Upper lobe of left lung (tissue), 6 donors: ENCODE measurements around the gene CKAP2L. TPM values are rescaled to one million over a fixed set of nuclear protein-coding genes. Genes with fewer than 3 reads are reported as not detected.
"Not testable (repeated sequence)": the region's sequence is repeated elsewhere in the genome, so short reads cannot be mapped to it uniquely, and the experiment has no call there.

Experiments used
- ATAC-seq, 2 donors: fragments of 200-7000 bp; cut with Tn5 transposase; one replicate each; pipeline ENCODE4 v1.9.1; 2022; ENCODE audit warnings: mild to moderate bottlenecking in 2 of 2, moderate library complexity in 2 of 2; ENCODE audit not compliant: low FRiP score in 2 of 2
- DNase-seq, 2 donors: peaks; one replicate each; pipeline ENCODE4 v3.0.0-alpha.2; 2019 to 2020
- H3K27ac ChIP-seq, 4 donors: fragments of 200-600 bp; sonication (generic); one replicate each; pipeline ENCODE4 v1.5.1; 2016 to 2019
- H3K27me3 ChIP-seq, 4 donors: fragments of 200-600 bp; sonication (generic); one replicate each; pipeline ENCODE4 v1.5.1; 2017 to 2019
- H3K36me3 ChIP-seq, 4 donors: fragments of 200-600 bp; sonication (generic); one replicate each; pipeline ENCODE4 v1.5.1; 2016 to 2019
- H3K4me1 ChIP-seq, 4 donors: fragments of 200-600 bp; sonication (generic); one replicate each; pipeline ENCODE4 v1.5.1; 2018 to 2019
- H3K4me3 ChIP-seq, 4 donors: fragments of 200-600 bp; sonication (generic); one replicate each; pipeline ENCODE4 v1.5.1; 2017 to 2019; ENCODE audit warnings: mild to moderate bottlenecking in 2 of 4, moderate library complexity in 1 of 4
- H3K9me3 ChIP-seq, 4 donors: fragments of 200-600 bp; sonication (generic); one replicate each; pipeline ENCODE4 v1.5.1; 2018 to 2019
- EP300 ChIP-seq, 4 donors: sonication (generic); formaldehyde crosslinking; IDR thresholded peaks; one replicate each; pipeline ENCODE4 v1.5.1; 2017; ENCODE audit warnings: antibody characterized with exemption in 4 of 4, control low read depth in 2 of 4
- POLR2A ChIP-seq, 4 donors: fragments of 450-650 bp; IDR thresholded peaks; one replicate each; pipeline ENCODE4 v1.5.1; 2016 to 2017; ENCODE audit warnings: antibody characterized with exemption in 4 of 4, mild to moderate bottlenecking in 2 of 4
- POLR2AphosphoS5 ChIP-seq, 2 donors: sonication (generic); formaldehyde crosslinking; IDR thresholded peaks; one replicate each; pipeline ENCODE4 v1.5.1; 2017; ENCODE audit warnings: antibody characterized with exemption in 2 of 2
- WGBS, 2 donors: methylation state at CpG; one replicate each; pipeline ENCODE4 v1.1.5; 2017 to 2018; 5-methylcytosine and 5-hydroxymethylcytosine counted together
- total RNA-seq, 6 donors: library from RNA; depleted of rRNA in 4 of 6; stranded (reverse); fragments of >200 nt in 4 of 6; gene quantifications; one replicate each; pipeline versions ENCODE4 v1.1.0 to v1.2.1, GENCODE V29; 2016 to 2021
- TF ChIP-seq, protein P1 (sequence below), 6 experiments: fragments of 450-650 bp in 4 of 6; fragments of 200-600 bp in 2 of 6; sonication (generic) in 2 of 6; IDR thresholded peaks; one replicate each; pipeline ENCODE4 v1.5.1; 2016 to 2019; ENCODE audit warnings: antibody characterized with exemption in 6 of 6
- donor health status: DM: no; HTN: no; CAD: no; lungs with moderate emphysema.
- donor health status: DM: no; HTN: yes; CAD: no; lungs with severe emphysema.

Gene CKAP2L
- total RNA-seq, 6 donors from 2014 or later = 0.49 to 2.3 (median 1.7) TPM

DNA sequence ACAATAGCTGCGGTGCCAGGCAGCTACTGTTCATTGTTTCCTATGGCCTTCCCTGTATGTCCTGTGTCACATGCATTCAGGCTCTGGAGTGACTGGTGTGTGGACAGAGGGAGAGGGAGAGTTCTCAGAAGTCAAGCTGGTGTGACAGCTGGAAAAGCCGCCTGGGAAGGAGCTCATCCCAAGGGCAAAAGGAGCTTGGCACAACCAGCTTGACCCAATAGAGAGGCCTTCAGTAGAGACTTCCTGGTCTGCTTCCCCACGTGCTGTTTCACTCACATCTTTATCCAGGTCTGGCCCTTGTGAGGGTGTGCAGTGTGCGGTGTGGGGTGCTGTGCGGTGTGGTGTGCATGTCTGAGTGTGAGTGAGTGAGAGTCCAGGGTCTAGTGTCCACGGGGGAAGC lies 54.7 kb downstream of the CKAP2L start:
- DNase-seq (no peak), ATAC-seq (no peak)
- Histone ChIP-seq H3K27ac (no peak overlapping the region), H3K36me3 (no peaks in the 10 kb centered on the region), H3K27me3 (no peaks in the 10 kb centered on the region), H3K9me3 (no peaks in the 10 kb centered on the region), H3K4me1 (peaks cover 0 to 4% (median 2%) of the 10 kb centered on the region in 4 donors), H3K4me3 (no peak overlapping the region)
- WGBS, 2 donors = 78 to 83% methylated on average over 5 to 6 of the region's 6 CpGs
- no peak for TF ChIP-seq POLR2AphosphoS5 (IDR thresholded peaks at IDR 0.05)
- TF ChIP-seq, protein P1, sequence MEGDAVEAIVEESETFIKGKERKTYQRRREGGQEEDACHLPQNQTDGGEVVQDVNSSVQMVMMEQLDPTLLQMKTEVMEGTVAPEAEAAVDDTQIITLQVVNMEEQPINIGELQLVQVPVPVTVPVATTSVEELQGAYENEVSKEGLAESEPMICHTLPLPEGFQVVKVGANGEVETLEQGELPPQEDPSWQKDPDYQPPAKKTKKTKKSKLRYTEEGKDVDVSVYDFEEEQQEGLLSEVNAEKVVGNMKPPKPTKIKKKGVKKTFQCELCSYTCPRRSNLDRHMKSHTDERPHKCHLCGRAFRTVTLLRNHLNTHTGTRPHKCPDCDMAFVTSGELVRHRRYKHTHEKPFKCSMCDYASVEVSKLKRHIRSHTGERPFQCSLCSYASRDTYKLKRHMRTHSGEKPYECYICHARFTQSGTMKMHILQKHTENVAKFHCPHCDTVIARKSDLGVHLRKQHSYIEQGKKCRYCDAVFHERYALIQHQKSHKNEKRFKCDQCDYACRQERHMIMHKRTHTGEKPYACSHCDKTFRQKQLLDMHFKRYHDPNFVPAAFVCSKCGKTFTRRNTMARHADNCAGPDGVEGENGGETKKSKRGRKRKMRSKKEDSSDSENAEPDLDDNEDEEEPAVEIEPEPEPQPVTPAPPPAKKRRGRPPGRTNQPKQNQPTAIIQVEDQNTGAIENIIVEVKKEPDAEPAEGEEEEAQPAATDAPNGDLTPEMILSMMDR (IDR thresholded peaks at IDR 0.05) = no peak
- no peak for TF ChIP-seq POLR2A (IDR thresholded peaks at IDR 0.05)
- TF ChIP-seq EP300 (IDR thresholded peaks at IDR 0.05) = no peak

DNA sequence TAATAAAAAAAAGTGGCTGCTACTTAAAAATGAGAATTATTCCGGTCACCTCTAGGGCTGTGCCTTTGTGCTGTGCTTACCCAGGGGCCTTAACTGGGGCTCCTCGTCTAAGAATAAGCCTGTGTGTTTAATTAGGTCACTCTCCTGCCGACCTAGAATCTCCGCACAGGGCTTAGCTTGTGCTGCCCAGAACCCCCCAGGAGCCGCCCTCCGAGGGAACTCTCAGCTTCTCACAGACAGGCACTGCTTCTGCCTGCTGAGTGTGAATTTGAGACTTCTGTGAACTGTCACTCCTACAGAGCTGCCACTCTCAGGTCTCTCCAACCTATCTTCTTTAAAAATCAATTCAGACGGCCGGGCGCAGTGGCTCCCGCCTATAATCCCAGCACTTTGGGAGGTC lies 55.4 kb downstream of the CKAP2L start:
- ATAC-seq (no peak), DNase-seq (no peak)
- Histone ChIP-seq H3K9me3 (no peaks in the 10 kb centered on the region), H3K4me1 (peaks cover 0 to 4% (median 2%) of the 10 kb centered on the region in 4 donors), H3K36me3 (no peaks in the 10 kb centered on the region), H3K27me3 (no peaks in the 10 kb centered on the region), H3K27ac (peak overlapping the region in 3 of 4 donors; percentile 18 to 69 (median 49)), H3K4me3 (no peak overlapping the region)
- WGBS, 2 donors = 64 to 67% methylated on average over 10 of the region's 10 CpGs
- TF ChIP-seq POLR2AphosphoS5 (IDR thresholded peaks at IDR 0.05) (no peak), POLR2A (IDR thresholded peaks at IDR 0.05) (no peak), EP300 (IDR thresholded peaks at IDR 0.05) (no peak)
- TF ChIP-seq, protein P1 (IDR thresholded peaks at IDR 0.05) = no peak

DNA sequence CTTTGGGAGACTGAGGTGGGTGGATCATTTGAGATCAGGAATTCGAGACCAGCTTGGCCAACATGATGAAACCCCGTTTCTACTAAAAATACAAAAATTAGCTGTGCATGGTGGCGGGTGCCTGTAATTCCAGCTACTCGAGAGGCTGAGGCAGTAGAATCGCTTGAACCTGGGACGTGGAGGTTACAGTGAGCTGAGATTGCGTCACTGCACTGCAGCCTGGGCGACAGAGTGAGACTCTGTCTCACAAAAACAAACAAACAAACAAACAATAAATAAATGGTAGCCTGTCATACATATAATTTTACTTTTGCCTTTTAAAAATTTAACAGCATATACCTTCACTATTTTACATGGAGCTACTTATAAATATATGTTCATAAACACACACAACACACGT lies 57.5 kb downstream of the CKAP2L start:
- not testable (repeated sequence) for ATAC-seq, H3K4me3 ChIP-seq, H3K27ac ChIP-seq, H3K36me3 ChIP-seq, H3K4me1 ChIP-seq, H3K27me3 ChIP-seq, DNase-seq, H3K9me3 ChIP-seq
- 69 to 79% methylated on average over 9 of the region's 9 CpGs for WGBS, 2 donors

DNA sequence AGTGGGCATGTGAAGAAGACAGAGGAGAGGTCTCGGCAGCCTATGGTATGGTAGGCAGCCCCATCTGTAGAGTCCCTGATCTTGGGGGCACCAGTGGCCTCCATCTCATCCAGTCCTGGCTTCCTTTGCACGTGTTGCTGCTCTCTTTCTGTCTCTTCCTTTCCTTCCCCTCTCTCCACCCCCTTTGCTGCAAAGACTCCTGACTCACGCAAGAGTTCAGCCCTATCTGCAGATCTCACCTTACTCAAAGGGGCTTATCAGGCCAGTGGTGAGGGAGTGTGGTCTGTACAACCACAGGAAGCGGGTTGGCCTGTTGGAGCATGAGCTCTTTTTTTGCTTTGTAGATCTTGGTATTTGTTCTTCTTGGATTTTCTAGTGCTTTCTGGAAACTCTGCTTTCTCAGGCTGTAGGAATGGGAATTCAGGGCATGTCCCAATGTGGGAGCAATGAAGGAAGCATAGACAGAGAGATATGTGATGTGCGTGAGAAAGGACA lies 58.2 kb downstream of the CKAP2L start:
- Histone ChIP-seq H3K9me3 (no peaks in the 10 kb centered on the region), H3K4me1 (peaks cover 0 to 4% (median 2%) of the 10 kb centered on the region in 4 donors), H3K27ac (no peak overlapping the region), H3K27me3 (no peaks in the 10 kb centered on the region), H3K36me3 (no peaks in the 10 kb centered on the region), H3K4me3 (no peak overlapping the region)
- 48 to 52% methylated on average over 5 of the region's 5 CpGs for WGBS, 2 donors
- DNase-seq = no peak
- TF ChIP-seq, protein P1 (IDR thresholded peaks at IDR 0.05) = no peak
- TF ChIP-seq POLR2A (IDR thresholded peaks at IDR 0.05) = no peak
- no peak for TF ChIP-seq POLR2AphosphoS5 (IDR thresholded peaks at IDR 0.05)
- no peak for ATAC-seq

DNA sequence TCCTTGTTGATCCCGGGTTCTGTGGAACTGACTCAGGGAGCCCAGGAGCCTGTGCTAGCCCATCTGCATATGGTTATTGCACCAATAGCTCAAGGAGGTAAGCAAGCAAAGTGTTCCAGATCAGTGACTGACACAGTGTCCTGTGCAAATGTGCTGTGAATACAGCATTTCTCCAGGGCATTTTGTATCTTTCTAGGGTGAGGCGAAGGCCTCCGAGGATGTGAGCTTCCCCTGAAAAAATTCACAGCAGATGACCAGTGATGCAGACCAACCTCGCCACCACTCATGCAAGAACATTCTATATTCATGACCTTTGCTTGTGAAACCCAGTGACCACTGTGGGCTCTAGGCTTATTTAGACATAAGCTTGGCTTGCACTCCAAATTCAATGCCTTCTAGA lies 58.8 kb downstream of the CKAP2L start:
- TF ChIP-seq POLR2AphosphoS5 (IDR thresholded peaks at IDR 0.05) (no peak), EP300 (IDR thresholded peaks at IDR 0.05) (no peak), POLR2A (IDR thresholded peaks at IDR 0.05) (no peak)
- TF ChIP-seq, protein P1 (IDR thresholded peaks at IDR 0.05) = no peak
- no peak overlapping the region for H3K4me3 ChIP-seq
- H3K9me3 ChIP-seq = no peaks in the 10 kb centered on the region
- peaks cover 0 to 9% (median 2%) of the 10 kb centered on the region in 4 donors for H3K4me1 ChIP-seq
- 95 to 96% methylated on average over 4 of the region's 4 CpGs for WGBS, 2 donors
- no peak overlapping the region for H3K27ac ChIP-seq
- ATAC-seq (no peak), DNase-seq (no peak)
- no peaks in the 10 kb centered on the region for H3K27me3 ChIP-seq
- no peaks in the 10 kb centered on the region for H3K36me3 ChIP-seq
